ENCODE data around the gene NTS.

NTS gene, protein sequence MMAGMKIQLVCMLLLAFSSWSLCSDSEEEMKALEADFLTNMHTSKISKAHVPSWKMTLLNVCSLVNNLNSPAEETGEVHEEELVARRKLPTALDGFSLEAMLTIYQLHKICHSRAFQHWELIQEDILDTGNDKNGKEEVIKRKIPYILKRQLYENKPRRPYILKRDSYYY

DNA sequence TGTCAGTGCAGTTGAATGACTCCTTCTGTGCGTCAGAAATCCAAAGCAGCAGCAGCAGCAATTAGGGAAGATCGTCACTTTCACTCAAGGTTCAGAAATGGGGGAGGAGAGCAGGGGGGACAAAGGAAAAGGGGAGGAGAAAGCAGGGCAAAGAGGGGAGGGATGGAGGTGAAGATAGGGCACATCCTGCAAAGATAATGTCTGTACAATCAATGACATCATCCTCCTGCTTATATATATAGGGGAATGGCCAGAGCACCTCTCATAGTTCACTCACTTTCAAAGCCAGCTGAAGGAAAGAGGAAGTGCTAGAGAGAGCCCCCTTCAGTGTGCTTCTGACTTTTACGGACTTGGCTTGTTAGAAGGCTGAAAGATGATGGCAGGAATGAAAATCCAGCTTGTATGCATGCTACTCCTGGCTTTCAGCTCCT is at the start of gene NTS:
Gene NTS, plus strand, starts transcription at position 265 of the 431 bp plus-strand sequence. Its CDS starts 109 bp downstream, at position 374.
- Mint-ChIP-seq H3K4me1 (ENCODE audit: low read depth) (no peaks in the 10 kb centered on the region), H3K27me3 (no peaks in the 10 kb centered on the region), H3K36me3 (ENCODE audit: low read depth) (no peaks in the 10 kb centered on the region), H3K9me3 (no peaks in the 10 kb centered on the region), H3K4me3 (no peak within 1 kb of the TSS), H3K27ac (no peak within 1 kb of the TSS)
- no peak for DNase-seq

DNA sequence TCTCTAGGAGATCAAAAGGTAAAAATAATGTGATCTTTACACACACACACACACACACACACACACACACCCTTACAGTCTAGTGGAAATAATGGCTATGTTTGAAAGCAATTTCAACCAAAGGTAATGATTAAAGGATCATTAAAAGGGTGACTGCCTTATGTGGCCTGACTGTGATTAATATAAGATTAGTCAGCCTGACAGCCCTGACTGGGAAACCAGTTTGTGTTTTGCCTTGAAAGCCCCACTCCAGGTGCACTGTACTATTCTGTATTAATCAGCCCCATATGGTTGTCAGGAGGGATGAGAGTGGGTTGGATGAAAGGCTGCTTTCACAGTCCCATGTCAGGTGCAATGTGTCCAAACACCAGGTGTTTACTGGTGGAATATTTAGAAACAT is 48.3 kb upstream of the NTS start:
- H3K4me3 Mint-ChIP-seq = no peak overlapping the region
- H3K4me1 Mint-ChIP-seq (ENCODE audit: low read depth) = no peaks in the 10 kb centered on the region
- H3K27me3 Mint-ChIP-seq = no peaks in the 10 kb centered on the region
- H3K27ac Mint-ChIP-seq = no peak overlapping the region
- DNase-seq = no peak
- no peaks in the 10 kb centered on the region for H3K36me3 Mint-ChIP-seq (ENCODE audit: low read depth)
- peaks cover 2% of the 10 kb centered on the region for H3K9me3 Mint-ChIP-seq

DNA sequence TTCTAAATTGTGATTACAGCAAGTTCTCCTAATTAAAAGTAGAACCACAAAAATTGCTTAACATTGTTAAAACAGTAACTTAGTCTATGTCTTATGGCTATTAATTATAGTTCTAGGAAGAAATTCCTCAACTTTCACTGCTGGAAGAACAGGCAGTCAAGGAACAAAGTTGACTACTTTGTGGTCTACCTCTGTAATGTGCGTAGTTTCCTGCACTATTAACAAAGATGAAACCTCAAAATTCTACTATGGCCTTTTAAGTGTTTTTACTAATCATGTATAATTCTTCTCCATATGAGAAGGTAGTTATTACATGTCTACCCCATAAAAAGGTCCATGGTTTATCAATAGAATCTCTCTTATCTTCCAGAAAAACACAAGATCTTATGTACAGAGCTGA is 45.5 kb upstream of the NTS start:
- H3K27me3 Mint-ChIP-seq = no peaks in the 10 kb centered on the region
- no peak overlapping the region for H3K27ac Mint-ChIP-seq
- peaks cover 2% of the 10 kb centered on the region for H3K9me3 Mint-ChIP-seq
- no peaks in the 10 kb centered on the region for H3K4me1 Mint-ChIP-seq (ENCODE audit: low read depth)
- no peaks in the 10 kb centered on the region for H3K36me3 Mint-ChIP-seq (ENCODE audit: low read depth)
- DNase-seq = no peak
- no peak overlapping the region for H3K4me3 Mint-ChIP-seq

DNA sequence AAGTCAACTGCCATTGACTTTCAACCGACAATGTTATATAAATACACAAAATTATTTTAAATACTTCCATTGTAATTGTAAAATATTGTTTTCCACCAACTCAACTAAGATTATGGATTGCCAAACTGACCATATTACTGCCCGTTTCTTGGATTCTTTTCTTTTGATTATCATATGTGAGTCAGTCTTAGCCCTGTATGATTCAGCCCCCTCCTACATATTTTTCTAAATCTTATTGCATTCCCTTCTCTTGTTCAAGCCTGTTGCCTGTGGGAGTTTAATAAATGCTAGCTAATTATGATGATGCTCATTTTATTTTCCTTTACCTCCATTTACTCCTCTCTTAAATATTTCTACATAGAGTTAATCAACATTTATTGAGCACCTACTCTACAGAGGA is 44.7 kb upstream of the NTS start:
- H3K36me3 Mint-ChIP-seq (ENCODE audit: low read depth) = no peaks in the 10 kb centered on the region
- no peaks in the 10 kb centered on the region for H3K27me3 Mint-ChIP-seq
- DNase-seq = no peak
- H3K9me3 Mint-ChIP-seq = peaks cover 2% of the 10 kb centered on the region
- H3K4me3 Mint-ChIP-seq = no peak overlapping the region
- no peaks in the 10 kb centered on the region for H3K4me1 Mint-ChIP-seq (ENCODE audit: low read depth)
- no peak overlapping the region for H3K27ac Mint-ChIP-seq

DNA sequence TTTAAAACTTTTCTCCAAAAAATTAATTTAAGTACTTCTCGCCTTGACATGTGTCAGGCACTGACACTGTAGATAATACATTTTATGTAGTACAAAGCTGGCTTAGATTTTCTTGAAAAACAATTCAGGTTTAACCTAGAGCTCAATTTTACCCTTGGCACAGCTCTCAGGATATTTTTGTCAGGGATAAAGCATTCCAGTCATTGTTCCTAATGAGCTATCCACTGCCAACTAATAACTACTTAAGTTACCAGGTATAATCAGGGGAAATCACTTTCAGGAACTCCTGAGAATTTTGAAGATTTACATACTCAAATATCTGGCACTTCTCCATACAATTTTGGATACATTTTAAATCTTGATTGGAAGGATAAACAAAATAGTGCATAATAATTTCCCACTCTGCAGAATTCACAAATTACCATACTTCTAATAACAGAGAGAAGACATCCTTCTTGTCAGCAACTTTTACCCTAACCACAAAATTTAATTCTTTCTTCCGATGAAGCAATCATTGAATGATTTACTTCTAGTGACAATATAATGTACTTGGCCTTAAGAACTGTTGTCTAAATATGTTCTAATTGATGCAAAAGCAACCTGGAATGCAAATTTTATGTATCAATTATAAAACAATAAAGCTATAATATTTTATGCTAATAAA is 42.6 kb upstream of the NTS start:
- Mint-ChIP-seq H3K4me3 (no peak overlapping the region), H3K9me3 (peaks cover 2% of the 10 kb centered on the region), H3K4me1 (ENCODE audit: low read depth) (no peaks in the 10 kb centered on the region), H3K27me3 (no peaks in the 10 kb centered on the region), H3K27ac (no peak overlapping the region), H3K36me3 (ENCODE audit: low read depth) (no peaks in the 10 kb centered on the region)
- DNase-seq = no peak

DNA sequence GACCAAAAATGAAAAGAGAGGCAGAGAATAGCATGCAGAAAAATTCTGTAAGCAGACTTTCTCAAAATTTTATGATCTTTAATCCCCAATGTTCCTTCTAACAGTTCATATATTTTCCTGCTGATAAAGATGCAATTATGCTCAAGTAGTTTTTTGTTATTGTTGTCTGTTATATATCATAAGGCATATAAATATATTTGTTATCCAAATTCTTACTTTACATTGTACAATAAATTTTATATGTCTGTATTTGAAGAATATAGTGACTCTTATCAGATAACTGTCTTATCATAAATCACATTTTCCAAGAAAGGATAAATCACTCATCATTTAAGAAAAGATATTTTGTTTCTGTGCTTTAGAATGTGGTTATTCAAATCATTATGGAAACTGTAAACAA is 40.5 kb upstream of the NTS start:
- DNase-seq = no peak
- Mint-ChIP-seq H3K27ac (no peak overlapping the region), H3K4me3 (no peak overlapping the region), H3K9me3 (no peaks in the 10 kb centered on the region), H3K27me3 (no peaks in the 10 kb centered on the region), H3K4me1 (ENCODE audit: low read depth) (no peaks in the 10 kb centered on the region), H3K36me3 (ENCODE audit: low read depth) (no peaks in the 10 kb centered on the region)

DNA sequence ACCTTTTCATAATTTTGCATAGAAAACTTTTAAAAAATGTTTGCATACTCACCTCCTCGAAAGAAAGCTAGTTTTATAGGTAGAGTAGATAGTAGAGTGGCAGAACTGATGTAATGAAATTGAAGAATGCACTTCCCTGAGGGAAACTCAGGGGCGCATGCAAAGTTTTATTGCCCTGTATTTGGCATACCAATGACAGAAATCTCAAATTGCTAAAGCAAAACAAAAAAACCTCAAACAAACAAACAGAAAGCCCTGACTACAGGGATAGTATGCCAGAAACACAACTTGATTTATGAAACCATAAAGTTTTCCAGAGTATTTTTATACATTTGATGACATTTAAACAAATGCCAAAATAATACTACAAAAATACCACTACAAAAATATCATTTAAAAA is 39.7 kb upstream of the NTS start:
- no peaks in the 10 kb centered on the region for H3K27me3 Mint-ChIP-seq
- H3K4me1 Mint-ChIP-seq (ENCODE audit: low read depth) = no peaks in the 10 kb centered on the region
- DNase-seq = no peak
- no peaks in the 10 kb centered on the region for H3K9me3 Mint-ChIP-seq
- no peak overlapping the region for H3K27ac Mint-ChIP-seq
- no peak overlapping the region for H3K4me3 Mint-ChIP-seq
- no peaks in the 10 kb centered on the region for H3K36me3 Mint-ChIP-seq (ENCODE audit: low read depth)

DNA sequence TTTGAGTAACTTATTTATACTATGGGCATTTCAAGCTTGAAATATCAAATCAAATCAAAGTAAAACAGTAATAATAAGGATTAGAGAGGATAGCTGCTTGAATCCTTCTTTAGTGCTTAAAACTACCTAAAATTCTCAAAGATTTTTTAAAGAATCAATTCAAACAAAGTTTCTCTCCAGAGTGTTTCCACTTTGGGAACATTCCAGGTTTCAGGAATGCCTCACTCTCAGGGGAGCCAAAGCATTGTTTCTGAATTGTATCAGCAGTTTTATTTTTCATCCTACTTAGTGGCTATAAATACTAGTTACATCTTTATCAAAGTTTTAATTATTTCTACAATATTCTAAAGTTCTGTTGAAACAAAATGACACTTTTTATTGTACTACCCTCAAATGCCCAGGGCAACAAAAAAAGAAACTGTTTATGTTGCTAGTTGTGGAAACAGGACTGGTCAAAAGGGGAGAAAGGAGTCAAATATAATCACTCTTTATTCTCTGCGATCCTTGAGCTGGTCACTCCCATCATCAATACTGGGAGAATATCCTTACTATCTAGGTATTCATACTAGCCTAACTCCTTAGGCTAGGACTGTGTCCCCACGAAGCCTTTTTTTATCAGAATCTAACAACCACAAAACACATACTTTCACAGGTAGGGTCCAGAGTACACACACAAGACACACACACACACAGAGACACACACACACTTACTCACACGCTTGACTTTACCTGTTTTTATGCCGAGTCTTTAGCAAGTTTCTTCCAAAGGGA is 38.5 kb upstream of the NTS start:
- DNase-seq = no peak
- H3K4me3 Mint-ChIP-seq = no peak overlapping the region
- no peaks in the 10 kb centered on the region for H3K9me3 Mint-ChIP-seq

DNA sequence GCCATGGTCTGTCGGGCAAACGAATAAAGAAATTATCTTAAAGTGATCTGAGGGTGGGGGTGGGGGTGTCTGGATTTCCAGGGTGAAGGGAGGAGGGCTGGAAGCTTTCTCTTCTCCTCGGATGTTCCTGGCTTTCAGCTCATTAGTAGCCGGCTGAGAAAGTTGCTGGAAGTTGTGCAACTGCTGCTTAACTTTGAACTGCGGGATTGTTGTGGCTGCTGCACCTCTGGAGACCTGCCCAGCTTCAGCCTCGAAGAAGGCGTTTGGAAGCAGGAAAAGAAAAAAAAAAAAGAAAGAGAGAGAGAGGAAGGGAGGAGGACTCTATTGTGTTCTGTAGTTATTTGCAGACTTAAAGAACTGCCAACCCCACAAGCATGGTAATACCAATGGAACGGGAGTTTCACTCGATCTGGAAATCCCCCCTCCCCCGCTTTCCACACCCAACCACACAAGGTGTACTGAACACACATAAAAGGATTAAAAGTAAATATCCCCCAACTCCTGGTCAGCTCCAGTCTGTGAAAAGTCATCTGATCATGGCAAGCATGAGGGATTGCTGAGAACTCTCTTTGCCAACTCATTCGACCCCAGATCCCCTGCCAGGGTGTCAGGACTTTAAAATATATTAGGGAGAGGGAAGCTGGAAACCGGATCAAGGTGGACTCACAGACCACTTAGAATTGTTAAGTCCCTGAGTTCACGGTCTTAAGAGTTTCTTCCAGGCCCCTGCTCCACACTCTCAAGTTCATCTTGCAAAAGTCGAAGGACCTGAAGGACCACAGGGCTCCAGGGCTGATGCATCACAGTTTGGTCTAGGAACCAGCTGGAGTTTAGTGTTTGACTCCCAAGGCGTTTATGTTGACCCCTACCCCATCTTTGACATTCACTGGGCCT is 37.7 kb upstream of the NTS start, which contains the start of gene RASSF9:
Gene RASSF9, minus strand, starts transcription at position 213 of the 894 bp plus-strand sequence. Its CDS starts 208 bp downstream, at position 5.
- Mint-ChIP-seq H3K9me3 (no peaks in the 10 kb centered on the region), H3K36me3 (ENCODE audit: low read depth) (no peaks in the 10 kb centered on the region), H3K27me3 (no peaks in the 10 kb centered on the region), H3K27ac (no peak within 1 kb of the TSS), H3K4me1 (ENCODE audit: low read depth) (no peaks in the 10 kb centered on the region), H3K4me3 (no peak within 1 kb of the TSS)
- DNase-seq = no peak

More for the DNA sequence above, 38.5 kb upstream of the NTS start:
- no peaks in the 10 kb centered on the region for H3K4me1 Mint-ChIP-seq (ENCODE audit: low read depth)
- H3K27me3 Mint-ChIP-seq = no peaks in the 10 kb centered on the region
- H3K36me3 Mint-ChIP-seq (ENCODE audit: low read depth) = no peaks in the 10 kb centered on the region
- H3K27ac Mint-ChIP-seq = no peak overlapping the region

DNA sequence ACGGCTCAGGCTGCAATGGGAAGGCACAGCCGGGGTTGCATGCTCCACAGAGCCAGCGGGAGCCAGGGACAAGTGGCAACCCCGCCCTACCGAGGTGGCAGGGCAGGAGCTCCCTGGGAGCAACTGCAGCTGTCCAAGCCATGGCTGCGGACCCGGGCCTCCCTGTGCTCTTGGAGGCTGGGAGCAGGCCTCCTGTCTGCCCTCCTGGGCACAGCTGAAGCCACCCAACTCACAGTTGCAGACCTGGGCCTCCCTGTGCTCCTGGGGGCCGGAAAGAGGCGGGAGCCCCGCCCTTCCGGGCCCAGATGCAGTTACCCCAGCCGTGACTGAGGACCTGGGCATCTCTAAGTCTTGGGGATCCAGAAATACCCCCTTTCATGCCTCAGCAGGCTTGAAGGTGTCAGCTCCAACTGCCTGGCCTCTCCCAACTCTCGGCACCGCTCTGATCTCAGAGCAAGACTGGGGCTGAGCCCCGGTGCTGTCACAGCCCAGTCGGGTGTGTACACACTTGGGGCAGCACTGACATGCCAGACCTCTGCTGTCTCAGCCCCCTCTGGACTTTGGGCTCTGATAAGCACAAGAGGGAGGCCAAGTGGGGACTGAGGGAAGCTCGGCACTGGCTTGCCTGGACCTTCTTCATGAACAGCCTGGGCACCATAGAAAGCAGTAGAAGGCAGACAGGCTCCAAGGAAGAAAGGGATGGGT is 30.3 kb upstream of the NTS start:
- H3K27me3 Mint-ChIP-seq = no peaks in the 10 kb centered on the region
- no peaks in the 10 kb centered on the region for H3K9me3 Mint-ChIP-seq
- H3K4me3 Mint-ChIP-seq = no peak overlapping the region
- DNase-seq = no peak
- H3K27ac Mint-ChIP-seq = no peak overlapping the region
- H3K36me3 Mint-ChIP-seq (ENCODE audit: low read depth) = no peaks in the 10 kb centered on the region
- H3K4me1 Mint-ChIP-seq (ENCODE audit: low read depth) = no peaks in the 10 kb centered on the region

DNA sequence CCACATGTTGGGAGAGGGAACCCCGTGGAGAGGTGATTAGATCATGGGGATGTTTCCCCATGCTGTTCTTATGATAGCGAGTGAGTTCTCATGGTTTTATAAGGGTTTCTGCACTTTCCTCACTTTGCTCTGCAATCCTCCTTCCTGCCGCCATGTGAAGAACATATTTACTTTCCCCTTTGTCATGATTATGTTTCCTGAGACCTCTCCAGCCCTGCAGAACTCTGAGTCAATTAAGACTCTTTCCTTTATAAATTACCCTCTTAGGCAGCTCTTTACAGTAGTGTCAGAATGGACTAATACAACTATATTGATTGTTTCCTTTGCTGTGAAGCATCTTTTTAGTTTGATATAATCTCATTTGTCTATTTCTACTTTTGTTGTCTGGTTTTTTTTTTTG is 24.8 kb upstream of the NTS start:
- Mint-ChIP-seq H3K9me3 (no peaks in the 10 kb centered on the region), H3K36me3 (ENCODE audit: low read depth) (no peaks in the 10 kb centered on the region), H3K27me3 (no peaks in the 10 kb centered on the region), H3K27ac (no peak overlapping the region), H3K4me1 (ENCODE audit: low read depth) (no peaks in the 10 kb centered on the region), H3K4me3 (no peak overlapping the region)
- no peak for DNase-seq

DNA sequence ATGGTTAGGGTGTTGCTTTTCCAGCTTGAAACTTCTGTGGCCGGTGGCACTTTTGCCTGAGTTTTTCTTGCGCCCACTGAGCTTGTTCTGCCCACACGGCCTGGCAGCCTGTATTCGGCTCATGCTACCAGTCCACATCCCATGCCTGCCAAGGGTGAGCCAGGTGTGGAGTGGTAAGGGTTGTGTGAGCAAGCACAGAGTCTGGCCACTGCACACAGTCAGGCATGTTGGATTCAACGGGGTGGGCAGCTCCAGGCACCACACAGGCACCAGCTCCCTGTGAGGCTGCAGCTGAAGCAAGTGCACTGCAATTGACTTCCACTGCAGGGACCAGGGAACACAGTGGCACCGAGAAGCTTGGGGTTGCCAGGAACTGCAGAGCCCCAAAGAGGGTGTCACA is 18.8 kb upstream of the NTS start:
- Mint-ChIP-seq H3K4me3 (no peak overlapping the region), H3K36me3 (ENCODE audit: low read depth) (no peaks in the 10 kb centered on the region), H3K27me3 (no peaks in the 10 kb centered on the region), H3K27ac (no peak overlapping the region), H3K9me3 (no peaks in the 10 kb centered on the region), H3K4me1 (ENCODE audit: low read depth) (no peaks in the 10 kb centered on the region)
- DNase-seq = no peak

DNA sequence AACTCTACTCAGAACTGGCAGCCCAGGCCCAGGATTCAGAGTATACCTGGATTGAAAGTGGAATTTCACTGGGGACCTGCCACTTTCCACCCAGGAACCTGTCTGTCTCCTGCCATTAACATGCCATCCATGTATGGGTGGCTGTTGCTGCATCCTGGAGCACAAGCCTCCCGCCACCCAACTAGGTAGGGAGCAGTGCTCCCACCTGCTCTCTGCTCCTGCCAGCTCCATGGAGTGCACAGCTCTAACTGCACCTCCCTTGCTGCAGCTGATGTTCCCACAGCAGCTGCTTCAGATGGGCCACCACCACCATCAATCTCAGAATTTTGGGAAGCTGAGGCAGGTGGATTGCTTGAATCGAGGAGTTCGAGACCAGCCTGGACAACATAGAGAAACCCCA is 17.1 kb upstream of the NTS start:
- DNase-seq = no peak
- Mint-ChIP-seq H3K27me3 (no peaks in the 10 kb centered on the region), H3K4me3 (no peak overlapping the region), H3K4me1 (ENCODE audit: low read depth) (no peaks in the 10 kb centered on the region), H3K9me3 (no peaks in the 10 kb centered on the region), H3K36me3 (ENCODE audit: low read depth) (no peaks in the 10 kb centered on the region), H3K27ac (no peak overlapping the region)

DNA sequence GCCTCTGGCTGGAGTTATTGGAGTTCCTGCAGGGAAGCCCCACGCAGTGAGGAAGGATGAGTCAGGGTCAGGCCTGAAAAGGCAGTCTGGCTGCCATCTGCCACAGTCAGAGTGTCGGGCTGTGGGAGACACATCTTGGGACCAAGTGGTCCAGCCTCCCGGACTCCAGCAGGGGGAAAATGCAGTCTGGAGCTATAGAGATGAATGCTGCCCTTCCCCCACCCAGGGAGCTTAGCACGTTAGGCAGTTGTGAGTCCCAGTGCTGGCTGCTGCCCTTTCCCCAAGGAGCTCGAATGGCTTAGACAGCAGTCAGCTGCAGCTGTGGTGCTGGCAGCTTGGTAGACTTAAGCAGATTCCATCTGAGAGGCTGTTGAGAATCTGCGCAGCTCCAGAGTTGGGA is 8.2 kb upstream of the NTS start:
- Mint-ChIP-seq H3K36me3 (ENCODE audit: low read depth) (no peaks in the 10 kb centered on the region), H3K27ac (no peak overlapping the region), H3K4me3 (no peak overlapping the region), H3K4me1 (ENCODE audit: low read depth) (no peaks in the 10 kb centered on the region), H3K27me3 (no peaks in the 10 kb centered on the region), H3K9me3 (no peaks in the 10 kb centered on the region)
- DNase-seq = no peak
